ENCODE measurements around the gene ZNF708. TPM values are rescaled to one million over a fixed set of nuclear protein-coding genes. Genes with fewer than 3 reads are reported as not detected.
A peak's percentile ranks its signal among the peaks of the same experiment; 100 is the strongest.

The ZNF708 gene
- total RNA-seq, 1 experiment from 2014 or later, result 34.9 TPM

- no peak for TF ChIP-seq ATF6 (CRISPR knock-in tag; IDR thresholded peaks at IDR 0.05)
- 0 out of 2 replicates have a peak, but pooled peaks have one; percentile 39 for TF ChIP-seq NFYB (CRISPR knock-in tag; conservative IDR thresholded peaks at IDR 0.05; ENCODE audit: low read depth)
- no peak for TF ChIP-seq ATF2 (CRISPR knock-in tag; IDR thresholded peaks at IDR 0.05; ENCODE audit: borderline replicate concordance, low read depth)
- no peak for TF ChIP-seq TEAD4 (CRISPR knock-in tag; IDR thresholded peaks at IDR 0.05)
- TF ChIP-seq CTCF (IDR thresholded peaks at IDR 0.05), result no peak
- TF ChIP-seq ZNF396 (CRISPR knock-in tag; IDR thresholded peaks at IDR 0.05; ENCODE audit: borderline replicate concordance), result no peak
- TF ChIP-seq EMX1 (CRISPR knock-in tag; IDR thresholded peaks at IDR 0.05), result no peak
These were observed at the start of gene ZNF708 (continued) for GRCh38 chr19:21328885-21329605.

- Mint-ChIP-seq H3K4me3 (no peak overlapping the region; the same call in 1 of the 2 replicates), H3K27me3 (ENCODE audit: low read depth) (no peaks in the 10 kb centered on the region), H3K9me3 (no peaks in the 10 kb centered on the region), H3K27ac (no peak overlapping the region), H3K4me1 (peaks cover 16% of the 10 kb centered on the region), H3K36me3 (peaks cover 61% of the 10 kb centered on the region)
- TF ChIP-seq ZNF512 (CRISPR knock-in tag; IDR thresholded peaks at IDR 0.05; ENCODE audit: borderline replicate concordance) (no peak), FOXP1 (CRISPR knock-in tag; IDR thresholded peaks at IDR 0.05; ENCODE audit: borderline replicate concordance) (no peak), ZNF281 (CRISPR knock-in tag; IDR thresholded peaks at IDR 0.05) (no peak), HMGXB4 (CRISPR knock-in tag; IDR thresholded peaks at IDR 0.05) (no peak), SOX15 (CRISPR knock-in tag; IDR thresholded peaks at IDR 0.05) (no peak), NFYB (CRISPR knock-in tag; conservative IDR thresholded peaks at IDR 0.05; ENCODE audit: low read depth) (no peak), MLX (CRISPR knock-in tag; IDR thresholded peaks at IDR 0.05) (no peak), ELF4 (CRISPR knock-in tag; IDR thresholded peaks at IDR 0.05; ENCODE audit: low read depth) (no peak), ZNF232 (CRISPR knock-in tag; IDR thresholded peaks at IDR 0.05) (no peak), NFE2L1 (CRISPR knock-in tag; IDR thresholded peaks at IDR 0.05) (no peak), SMAD3 (CRISPR knock-in tag; IDR thresholded peaks at IDR 0.05; ENCODE audit: borderline replicate concordance) (no peak), FOXP4 (CRISPR knock-in tag; IDR thresholded peaks at IDR 0.05) (no peak)
- ChIA-PET CTCF (no interaction called here), POLR2A (no interaction called here)
- ATAC-seq (no peak), DNase-seq (ENCODE audit: low spot score) (no peak)
These were observed 33.1 kb upstream of the ZNF708 start for GRCh38 chr19:21362291-21362690.

Data from WTC11 (cell line).